AG04449 (cell line): ENCODE measurements around the gene NOVA1.
A peak's percentile ranks its signal among the peaks of the same experiment; 100 is the strongest.

Source experiments
- CTCF ChIA-PET: fragments of 350-600 bp; formaldehyde crosslinking; extraction: SDS; loops from one replicate; lab custom pipeline; 2021; ENCODE audit warnings: antibody characterized with exemption; lab: Yijun Ruan, JAX
- POLR2A ChIA-PET: fragments of 400-600, 350-600 bp; formaldehyde crosslinking; extraction: SDS; loops from one replicate; lab custom pipeline; 2020; ENCODE audit warnings: antibody characterized with exemption, inconsistent platforms; lab: Yijun Ruan, JAX
- DNase-seq: peaks from one replicate; pipeline ENCODE4 v3.0.0-alpha.2; 2010; ENCODE audit warnings: low read depth, low spot score
- H3K4me3 ChIP-seq: 2 replicates; pipeline ENCODE4 v1.5.1; 2011; ENCODE audit warnings: low read depth, mild to moderate bottlenecking, control low read depth, low read length
- CTCF ChIP-seq: IDR thresholded peaks from one replicate; pipeline ENCODE4 v1.5.1; 2011; ENCODE audit warnings: mild to moderate bottlenecking, moderate library complexity, low read length, control low read depth, inconsistent platforms; ENCODE audit not compliant: insufficient read depth; ENCODE audit errors: missing control alignments

The NOVA1 gene

DNA sequence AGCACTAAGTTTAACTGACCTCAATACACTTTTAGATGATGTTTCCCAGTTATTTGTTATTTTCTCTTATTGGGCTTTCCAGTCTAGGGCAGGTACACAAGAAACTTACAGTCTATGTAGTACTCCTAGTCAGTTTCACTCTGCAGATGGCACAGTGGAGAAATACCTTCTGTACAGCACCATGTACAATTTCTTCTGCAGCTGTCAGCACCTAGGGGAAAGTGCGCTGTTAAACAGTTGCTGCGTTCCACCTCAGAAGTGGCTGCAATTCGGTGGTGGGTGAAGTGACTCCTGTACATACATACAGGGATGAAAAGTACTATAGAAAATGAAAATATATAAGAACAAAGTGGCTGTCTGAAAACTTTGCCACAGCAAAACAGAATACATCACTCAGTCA, 48.3 kb downstream of the NOVA1 start:
- CTCF ChIA-PET: no interaction called here
- H3K4me3 ChIP-seq: no peak overlapping the region
- no peak for TF ChIP-seq CTCF
- POLR2A ChIA-PET: no interaction called here
- DNase-seq: no peak

- POLR2A ChIA-PET: no interaction called here
- CTCF ChIA-PET: interaction anchor here (0.6 kb wide), 1 partner anchor 882 kb away, joined by 3 read pairs; no protein-coding TSS in a partner anchor
- H3K4me3 ChIP-seq: no peak overlapping the region
- DNase-seq: no peak
- TF ChIP-seq CTCF: no peak
Measured at GRCh38 chr14:26548406-26548805, 49.4 kb downstream of the NOVA1 start.

- ChIA-PET CTCF (no interaction called here), POLR2A (no interaction called here)
- no peak for DNase-seq
- no peak overlapping the region for H3K4me3 ChIP-seq
- no peak for TF ChIP-seq CTCF
Measured at GRCh38 chr14:26538176-26538575, 59.7 kb downstream of the NOVA1 start.

- POLR2A ChIA-PET: no interaction called here
- CTCF ChIA-PET: interaction anchor here (1.1 to 1.5 kb wide), 2 partner anchors 9 kb away, joined by 3 to 6 read pairs; no protein-coding TSS in a partner anchor
- TF ChIP-seq CTCF: peak; percentile 51
- no peak for DNase-seq
- H3K4me3 ChIP-seq: no peak overlapping the region
Measured at GRCh38 chr14:26531894-26532293, 65.9 kb downstream of the NOVA1 start.

DNA sequence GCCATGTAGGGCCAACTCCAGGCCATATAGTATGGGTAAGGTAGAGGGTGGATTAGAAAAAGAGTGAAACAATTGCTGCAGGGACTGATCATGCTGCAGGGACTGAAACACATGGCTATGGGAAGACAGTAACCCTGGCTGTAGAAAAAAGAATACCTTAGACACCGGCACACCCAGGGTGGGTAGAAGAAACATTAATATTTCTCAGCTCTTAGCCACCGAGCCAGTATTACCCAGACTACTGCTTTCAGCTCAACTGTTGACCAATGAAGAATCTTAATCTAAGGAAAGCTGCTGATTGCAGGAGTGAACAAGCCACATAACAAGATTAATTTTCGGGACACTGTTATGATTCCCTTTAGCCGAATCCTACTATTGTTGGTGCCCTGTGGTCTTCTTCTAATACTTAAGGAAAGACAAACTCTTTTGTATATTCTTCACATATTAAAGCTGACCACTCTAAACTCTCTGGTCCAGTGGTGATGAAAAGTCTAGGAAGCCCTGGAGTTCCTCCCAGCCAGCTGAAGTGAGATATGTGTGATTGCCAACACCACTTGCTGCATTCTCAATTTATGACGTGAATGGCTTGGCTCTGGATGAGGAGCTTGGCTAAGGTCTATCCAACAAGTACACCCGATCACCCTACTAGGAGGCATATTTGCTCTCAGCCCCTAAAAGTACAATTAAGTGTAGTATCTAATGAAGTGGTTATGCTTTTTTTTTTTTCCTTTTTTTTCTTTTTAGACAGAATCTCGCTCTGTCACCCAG, 69.2 kb downstream of the NOVA1 start:
- no peak overlapping the region for H3K4me3 ChIP-seq
- POLR2A ChIA-PET: no interaction called here
- no peak for DNase-seq
- CTCF ChIA-PET: no interaction called here
- TF ChIP-seq CTCF: no peak

- no peak for TF ChIP-seq CTCF
- ChIA-PET POLR2A (no interaction called here), CTCF (no interaction called here)
- H3K4me3 ChIP-seq: no peak overlapping the region
- no peak for DNase-seq
Measured at GRCh38 chr14:26527095-26527494, 70.7 kb downstream of the NOVA1 start.
